SU-DHL-6 (cell line): Measurements from ENCODE around the gene ECHDC3.

Experiments used
- H2AFZ ChIP-seq: fragments of 200-600 bp; sonication (generic); 2 replicates; pipeline ENCODE4 v1.6.1; 2014; ENCODE audit warnings: low read depth, mild to moderate bottlenecking, moderate library complexity, mixed read lengths, antibody characterized with exemption, low read length; ENCODE audit not compliant: severe bottlenecking
- H3F3A ChIP-seq: fragments of 200-600 bp; shearing (Covaris generic); 2 replicates; pipeline ENCODE4 v1.6.0; 2016; ENCODE audit warnings: antibody characterized with exemption, mild to moderate bottlenecking; ENCODE audit not compliant: insufficient read depth
- H3K27ac ChIP-seq: fragments of 200-600 bp; sonication (generic); 2 replicates; pipeline ENCODE4 v1.5.1; 2016; ENCODE audit warnings: low read depth, mild to moderate bottlenecking, low read length, moderate library complexity, mixed read lengths
- H3K27me3 ChIP-seq: fragments of 200-600 bp; sonication (generic), shearing (Covaris generic); 2 replicates; pipeline ENCODE4 v1.6.0; 2014; ENCODE audit warnings: mild to moderate bottlenecking, low read length
- H3K36me3 ChIP-seq: fragments of 200-600 bp; sonication (generic); 2 replicates; pipeline ENCODE4 v1.6.1; 2014; ENCODE audit warnings: mild to moderate bottlenecking, low read length, mixed read lengths
- H3K4me2 ChIP-seq: fragments of 300-600, 200-600 bp; shearing (Covaris generic), sonication (generic); 2 replicates; pipeline ENCODE4 v1.6.0; 2014; ENCODE audit warnings: low read length, low read depth, mild to moderate bottlenecking; ENCODE audit not compliant: poor library complexity, severe bottlenecking
- H3K4me3 ChIP-seq: fragments of 200-600 bp; sonication (generic); 2 replicates; pipeline ENCODE4 v1.5.1; 2014; ENCODE audit warnings: antibody characterized with exemption, low read length, mild to moderate bottlenecking, mixed read lengths; ENCODE audit not compliant: insufficient read depth, poor library complexity, severe bottlenecking
- H3K79me2 ChIP-seq: fragments of 200-600 bp; sonication (generic); 2 replicates; pipeline ENCODE4 v1.6.1; 2014; ENCODE audit warnings: mild to moderate bottlenecking, low read length, moderate library complexity; ENCODE audit not compliant: insufficient read depth
- H3K9ac ChIP-seq: fragments of 200-600 bp; sonication (generic); 2 replicates; pipeline ENCODE4 v1.7.0; 2014; ENCODE audit warnings: mild to moderate bottlenecking, low read length
- H3K9me2 ChIP-seq: fragments of 200-600 bp; sonication (generic); replicated peaks from 2 replicates; pipeline ENCODE4 v1.6.1; 2014; ENCODE audit warnings: low read length; ENCODE audit not compliant: insufficient read depth
- H3K9me3 ChIP-seq: fragments of 200-600 bp; sonication (generic); 2 replicates; pipeline ENCODE4 v1.6.1; 2014; ENCODE audit warnings: low read length, mixed read lengths; ENCODE audit not compliant: insufficient read depth
- H4K20me1 ChIP-seq: fragments of 200-600 bp; sonication (generic); 2 replicates; pipeline ENCODE4 v1.6.1; 2014; ENCODE audit warnings: low read depth, mild to moderate bottlenecking, antibody characterized with exemption, low read length, moderate library complexity, mixed read lengths
- CTCF ChIP-seq: fragments of 200-600 bp; sonication (generic); IDR thresholded peaks from one replicate; pipeline ENCODE4 v1.5.1; 2017; ENCODE audit warnings: antibody characterized with exemption, mild to moderate bottlenecking, low read length, moderate library complexity; ENCODE audit not compliant: insufficient read depth, poor library complexity, severe bottlenecking
- EZH2phosphoT487 ChIP-seq: fragments of 200-600 bp; sonication (generic), shearing (Covaris generic); conservative IDR thresholded peaks from 2 replicates; pipeline ENCODE4 v1.6.1; 2018; ENCODE audit warnings: mild to moderate bottlenecking, antibody characterized with exemption, low read length, moderate library complexity, mixed read lengths

The ECHDC3 gene

DNA sequence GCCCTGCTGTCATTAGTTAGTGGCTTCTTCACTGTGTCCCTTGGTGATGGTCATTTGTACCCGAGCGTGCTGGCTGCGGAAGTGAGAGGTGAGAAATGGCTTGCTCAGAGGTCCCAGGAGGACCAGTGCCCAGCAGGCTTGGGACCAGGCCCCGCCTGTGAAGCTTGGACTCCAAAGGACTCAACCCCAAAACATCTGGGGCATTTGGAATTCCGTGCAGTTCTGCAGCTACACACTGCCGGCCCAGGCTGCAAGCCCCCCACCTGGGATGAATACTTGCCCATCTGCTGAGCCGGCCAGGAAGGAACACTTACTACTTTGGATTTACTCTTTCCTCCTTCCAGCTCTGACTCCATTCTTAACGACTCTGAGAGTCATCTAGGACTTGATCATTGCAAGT is 18.0 kb downstream of the ECHDC3 start:
- Histone ChIP-seq H2AFZ (no peak overlapping the region), H3K9me2 (no peaks in the 10 kb centered on the region), H4K20me1 (no peaks in the 10 kb centered on the region), H3K9me3 (no peaks in the 10 kb centered on the region), H3K36me3 (no peaks in the 10 kb centered on the region), H3K79me2 (no peaks in the 10 kb centered on the region), H3K4me3 (no peak overlapping the region), H3K27ac (no peak overlapping the region), H3K27me3 (no peaks in the 10 kb centered on the region), H3F3A (no peaks in the 10 kb centered on the region), H3K4me2 (no peak overlapping the region), H3K9ac (no peak overlapping the region)
- TF ChIP-seq EZH2phosphoT487 (no peak), CTCF (no peak)

DNA sequence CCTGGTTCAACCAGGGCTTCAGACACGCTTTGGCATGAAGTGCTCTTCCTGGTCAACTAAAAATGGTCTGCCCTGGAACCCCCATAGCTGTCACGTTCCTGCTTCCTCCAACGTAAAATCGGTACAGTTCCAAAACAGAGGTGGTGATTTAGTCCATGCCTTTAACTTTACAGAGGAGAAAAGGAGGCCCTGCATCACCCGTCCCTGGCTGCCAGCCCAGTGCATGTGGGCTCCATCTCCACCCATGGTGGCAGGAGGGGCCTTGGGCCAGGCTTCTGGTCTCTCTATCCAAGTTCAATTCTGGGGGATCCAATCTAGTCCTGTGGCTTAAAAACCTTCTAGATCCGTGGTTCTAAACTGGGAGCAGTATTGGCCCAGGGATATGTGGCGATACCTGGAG is 18.7 kb downstream of the ECHDC3 start:
- Histone ChIP-seq H3K9ac (no peak overlapping the region), H3K36me3 (no peaks in the 10 kb centered on the region), H3K79me2 (no peaks in the 10 kb centered on the region), H3K9me2 (no peaks in the 10 kb centered on the region), H3K9me3 (no peaks in the 10 kb centered on the region), H3K27ac (no peak overlapping the region), H3K4me3 (no peak overlapping the region), H2AFZ (no peak overlapping the region), H3F3A (no peaks in the 10 kb centered on the region), H3K4me2 (no peak overlapping the region), H4K20me1 (no peaks in the 10 kb centered on the region), H3K27me3 (no peaks in the 10 kb centered on the region)
- TF ChIP-seq CTCF (no peak), EZH2phosphoT487 (no peak)

DNA sequence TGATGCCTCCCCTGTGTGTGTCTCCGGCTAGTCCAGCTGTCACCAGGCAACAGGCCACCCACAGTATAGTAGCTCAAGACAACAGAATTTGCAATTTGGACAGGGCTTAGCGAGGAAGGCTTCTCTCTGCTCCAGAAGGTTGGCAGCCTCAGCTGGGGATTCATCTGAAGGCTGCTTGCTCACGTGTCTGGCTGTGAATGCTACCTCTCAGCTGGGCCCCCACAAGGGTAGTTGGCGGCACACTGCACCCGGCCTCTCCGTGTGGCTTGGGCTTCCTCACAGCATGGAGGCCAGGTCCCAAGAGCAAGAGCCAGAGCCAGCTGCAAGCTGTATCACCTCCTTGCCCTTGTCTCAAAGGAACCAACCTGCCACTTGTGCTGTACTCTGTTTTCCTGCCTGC is 19.2 kb downstream of the ECHDC3 start:
- H4K20me1 ChIP-seq: no peaks in the 10 kb centered on the region
- no peaks in the 10 kb centered on the region for H3K36me3 ChIP-seq
- TF ChIP-seq CTCF: no peak
- no peak for TF ChIP-seq EZH2phosphoT487
- H3K4me2 ChIP-seq: no peak overlapping the region
- H2AFZ ChIP-seq: no peak overlapping the region
- H3K4me3 ChIP-seq: no peak overlapping the region
- no peaks in the 10 kb centered on the region for H3K27me3 ChIP-seq
- H3K9me3 ChIP-seq: no peaks in the 10 kb centered on the region
- no peaks in the 10 kb centered on the region for H3F3A ChIP-seq
- no peaks in the 10 kb centered on the region for H3K79me2 ChIP-seq
- H3K9me2 ChIP-seq: no peaks in the 10 kb centered on the region
- no peak overlapping the region for H3K9ac ChIP-seq
- no peak overlapping the region for H3K27ac ChIP-seq
